Esophagus (tissue), 2 donors: Measurements from ENCODE around the gene SLC29A3. TPM values are rescaled to one million over a fixed set of nuclear protein-coding genes. Genes with fewer than 3 reads are reported as not detected.

Experiments used
- H3K27ac ChIP-seq, 2 donors: one replicate each; pipeline ENCODE4 v1.5.1; 2013; ENCODE audit warnings: low read depth in 2 of 2, mild to moderate bottlenecking in 2 of 2, inconsistent platforms in 1 of 2, low read length in 1 of 2, moderate library complexity in 1 of 2
- H3K27me3 ChIP-seq, 2 donors: one replicate each; pipeline ENCODE4 v1.6.1; 2013; ENCODE audit warnings: low read length in 2 of 2, control low read depth in 1 of 2, mild to moderate bottlenecking in 1 of 2; ENCODE audit not compliant: insufficient read depth in 2 of 2, control insufficient read depth in 1 of 2
- H3K36me3 ChIP-seq, 2 donors: one replicate each; pipeline ENCODE4 v1.6.1; 2013; ENCODE audit warnings: low read length in 1 of 2; ENCODE audit not compliant: control insufficient read depth in 2 of 2, insufficient read depth in 2 of 2
- H3K4me1 ChIP-seq, 2 donors: one replicate each; pipeline ENCODE4 v1.6.1; 2013; ENCODE audit warnings: low read length in 1 of 2; ENCODE audit not compliant: control insufficient read depth in 2 of 2, insufficient read depth in 2 of 2
- H3K4me3 ChIP-seq, 2 donors: one replicate each; pipeline ENCODE4 v1.5.1; 2013; ENCODE audit warnings: low read length in 2 of 2, mild to moderate bottlenecking in 2 of 2, low read depth in 1 of 2, moderate library complexity in 1 of 2
- H3K9me3 ChIP-seq, 2 donors: one replicate each; pipeline ENCODE4 v1.6.1; 2013; ENCODE audit warnings: mild to moderate bottlenecking in 2 of 2, low read depth in 1 of 2, low read length in 1 of 2, moderate library complexity in 1 of 2; ENCODE audit not compliant: control insufficient read depth in 2 of 2, insufficient read depth in 1 of 2
- WGBS, 2 donors: extraction: QIAGEN DNeasy Blood & Tissue Kit; methylation state at CpG; one replicate each; pipeline ENCODE4 v1.1.7; 2013; 5-methylcytosine and 5-hydroxymethylcytosine counted together
- polyA plus RNA-seq, 2 donors: library from polyadenylated mRNA; stranded (reverse); fragments of 200-250 nt; gene quantifications; one replicate each; pipeline ENCODE4 v1.2.3, GENCODE V29; 2013
- donor health status: healthy with polysubstance abuse.
- donor health status: Bipolar disorder and iron deficiency.

The SLC29A3 gene
- polyA plus RNA-seq, 2 donors = 1.3 to 1.9 TPM

GRCh38 chr10:71331736-71332135 lies 12.7 kb downstream of the SLC29A3 start:
- Histone ChIP-seq H3K9me3 (no peaks in the 10 kb centered on the region), H3K36me3 (peaks cover 0 to 3% of the 10 kb centered on the region in 2 donors)
- 44 to 45% methylated on average over 4 of the region's 4 CpGs for WGBS, 2 donors

GRCh38 chr10:71332466-71332865 lies 13.4 kb downstream of the SLC29A3 start:
- Histone ChIP-seq H3K36me3 (peaks cover 0 to 3% of the 10 kb centered on the region in 2 donors), H3K4me3 (no peak overlapping the region), H3K4me1 (peaks cover 0 to 3% of the 10 kb centered on the region in 2 donors), H3K27ac (no peak overlapping the region), H3K27me3 (no peaks in the 10 kb centered on the region), H3K9me3 (no peaks in the 10 kb centered on the region)
- WGBS, 2 donors = 70 to 76% methylated on average over 5 of the region's 5 CpGs

More at GRCh38 chr10:71331736-71332135, 12.7 kb downstream of the SLC29A3 start:
- Histone ChIP-seq H3K4me1 (peaks cover 0 to 3% of the 10 kb centered on the region in 2 donors), H3K27me3 (no peaks in the 10 kb centered on the region), H3K4me3 (no peak overlapping the region), H3K27ac (no peak overlapping the region)

DNA sequence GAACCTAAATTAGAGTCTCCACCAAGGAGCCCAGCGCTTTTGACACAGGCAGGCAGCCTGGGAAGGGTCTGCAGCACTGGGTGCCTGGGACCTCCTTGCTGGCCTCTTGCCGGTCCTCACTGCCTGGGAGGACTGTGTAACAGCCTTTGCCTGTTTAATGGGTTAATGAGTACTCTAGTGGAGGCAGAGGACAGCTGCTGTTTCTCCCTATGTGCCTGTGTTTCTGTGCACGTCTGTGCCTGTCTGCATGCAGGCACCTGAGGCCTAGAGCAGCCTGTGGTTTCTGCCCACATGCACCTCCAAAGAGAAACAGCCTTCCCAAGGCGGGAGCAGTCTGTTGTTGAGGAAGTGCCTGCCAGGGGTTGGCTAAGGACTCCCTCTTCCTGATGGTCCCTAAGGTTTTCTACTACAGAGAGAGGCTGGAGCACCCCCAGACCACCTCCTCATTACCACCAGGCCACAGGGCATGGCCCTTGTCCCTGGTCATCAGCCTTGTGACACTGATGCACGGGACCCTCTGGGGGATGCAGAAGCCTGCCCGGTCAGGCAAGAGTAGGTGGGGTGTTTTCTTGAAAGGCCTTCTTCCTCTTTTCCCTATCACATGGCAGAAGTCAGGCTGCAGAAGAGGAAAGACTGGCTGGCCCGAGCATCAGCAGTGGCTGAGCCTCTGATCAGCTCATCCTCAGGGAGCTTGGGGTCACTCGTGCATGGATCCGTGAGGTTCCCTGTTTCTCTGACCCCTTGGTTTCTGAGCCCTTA lies 14.2 kb downstream of the SLC29A3 start:
- Histone ChIP-seq H3K4me3 (no peak overlapping the region), H3K9me3 (no peaks in the 10 kb centered on the region), H3K27ac (no peak overlapping the region), H3K27me3 (no peaks in the 10 kb centered on the region), H3K4me1 (peaks cover 0 to 3% of the 10 kb centered on the region in 2 donors), H3K36me3 (no peaks in the 10 kb centered on the region)
- 57 to 64% methylated on average over 9 of the region's 9 CpGs for WGBS, 2 donors

GRCh38 chr10:71334221-71334791 lies 15.2 kb downstream of the SLC29A3 start:
- WGBS, 2 donors = 77 to 82% methylated on average over 12 of the region's 12 CpGs
- Histone ChIP-seq H3K4me3 (no peak overlapping the region), H3K4me1 (peaks cover 0 to 3% of the 10 kb centered on the region in 2 donors)

DNA sequence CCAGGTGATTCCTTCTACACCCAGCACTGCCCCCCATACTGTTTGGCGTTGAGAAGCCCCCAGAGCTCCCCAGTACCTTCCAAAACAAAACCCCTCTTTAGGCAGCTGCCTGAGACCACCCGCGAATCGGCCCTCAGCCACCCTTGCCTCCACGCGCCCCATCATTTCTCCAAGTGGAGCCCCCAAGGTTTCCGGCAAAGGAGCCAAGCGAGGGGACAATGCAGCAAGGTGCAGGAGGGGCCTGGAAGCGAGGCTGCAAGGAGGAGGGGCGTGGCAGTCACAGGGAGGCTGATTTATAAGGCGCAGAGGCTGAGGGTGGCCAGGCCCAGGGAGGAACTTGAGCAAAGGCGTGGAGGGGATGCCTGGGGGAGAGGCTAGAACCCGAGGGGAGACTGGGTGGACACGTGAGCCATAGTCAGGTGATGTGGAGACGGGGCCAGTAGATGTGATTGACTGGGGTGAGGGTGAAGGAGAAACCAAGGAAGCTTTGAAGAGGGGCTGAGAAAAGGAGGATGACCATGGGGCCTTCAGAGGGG lies 16.2 kb downstream of the SLC29A3 start:
- 89 to 91% methylated on average over 15 of the region's 15 CpGs for WGBS, 2 donors
- Histone ChIP-seq H3K36me3 (no peaks in the 10 kb centered on the region), H3K9me3 (no peaks in the 10 kb centered on the region), H3K27ac (no peak overlapping the region), H3K4me1 (peaks cover 0 to 6% of the 10 kb centered on the region in 2 donors), H3K4me3 (no peak overlapping the region), H3K27me3 (no peaks in the 10 kb centered on the region)

More at GRCh38 chr10:71334221-71334791, 15.2 kb downstream of the SLC29A3 start:
- no peaks in the 10 kb centered on the region for H3K9me3 ChIP-seq
- no peaks in the 10 kb centered on the region for H3K27me3 ChIP-seq
- no peak overlapping the region for H3K27ac ChIP-seq
- H3K36me3 ChIP-seq = no peaks in the 10 kb centered on the region

GRCh38 chr10:71336632-71337031 lies 17.6 kb downstream of the SLC29A3 start:
- H3K9me3 ChIP-seq = no peaks in the 10 kb centered on the region
- no peaks in the 10 kb centered on the region for H3K36me3 ChIP-seq
- H3K4me1 ChIP-seq = peaks cover 0 to 6% of the 10 kb centered on the region in 2 donors
- H3K4me3 ChIP-seq = no peak overlapping the region
- H3K27me3 ChIP-seq = no peaks in the 10 kb centered on the region
- 84 to 86% methylated on average over 6 of the region's 6 CpGs for WGBS, 2 donors
- no peak overlapping the region for H3K27ac ChIP-seq

DNA sequence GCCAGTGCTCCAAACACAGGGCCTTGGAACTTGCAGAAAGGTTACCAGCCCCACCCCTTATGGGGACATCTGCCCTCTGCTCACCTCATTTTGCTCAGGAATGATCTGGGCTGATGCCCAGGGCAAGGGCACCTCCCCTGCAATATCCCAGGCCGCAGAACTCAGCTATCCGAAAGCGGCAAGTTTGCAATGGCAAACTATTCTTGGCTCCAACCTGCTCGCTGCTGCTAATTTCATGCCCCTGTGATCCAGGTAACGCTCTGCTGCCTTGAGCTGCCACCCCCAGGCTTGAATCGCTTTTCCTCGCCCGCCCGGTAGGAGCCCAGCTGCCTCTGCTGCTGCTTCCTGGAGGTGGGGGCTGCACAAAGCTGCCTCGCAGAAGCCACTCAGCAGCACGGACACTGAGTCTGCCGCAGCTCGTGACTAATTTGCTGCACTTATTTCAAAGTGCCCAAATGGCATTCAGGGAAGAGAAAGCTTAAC lies 18.2 kb downstream of the SLC29A3 start:
- Histone ChIP-seq H3K4me3 (no peak overlapping the region), H3K36me3 (no peaks in the 10 kb centered on the region), H3K4me1 (peaks cover 0 to 6% of the 10 kb centered on the region in 2 donors), H3K9me3 (no peaks in the 10 kb centered on the region), H3K27me3 (no peaks in the 10 kb centered on the region), H3K27ac (no peak overlapping the region)
- WGBS, 2 donors = 92 to 96% methylated on average over 13 of the region's 13 CpGs

GRCh38 chr10:71338728-71339495 lies 19.9 kb downstream of the SLC29A3 start:
- no peaks in the 10 kb centered on the region for H3K27me3 ChIP-seq
- H3K4me3 ChIP-seq = no peak overlapping the region
- no peak overlapping the region for H3K27ac ChIP-seq
- H3K36me3 ChIP-seq = no peaks in the 10 kb centered on the region
- WGBS, 2 donors = 85 to 86% methylated on average over 13 of the region's 13 CpGs
- peaks cover 0 to 3% of the 10 kb centered on the region in 2 donors for H3K4me1 ChIP-seq
- H3K9me3 ChIP-seq = no peaks in the 10 kb centered on the region

DNA sequence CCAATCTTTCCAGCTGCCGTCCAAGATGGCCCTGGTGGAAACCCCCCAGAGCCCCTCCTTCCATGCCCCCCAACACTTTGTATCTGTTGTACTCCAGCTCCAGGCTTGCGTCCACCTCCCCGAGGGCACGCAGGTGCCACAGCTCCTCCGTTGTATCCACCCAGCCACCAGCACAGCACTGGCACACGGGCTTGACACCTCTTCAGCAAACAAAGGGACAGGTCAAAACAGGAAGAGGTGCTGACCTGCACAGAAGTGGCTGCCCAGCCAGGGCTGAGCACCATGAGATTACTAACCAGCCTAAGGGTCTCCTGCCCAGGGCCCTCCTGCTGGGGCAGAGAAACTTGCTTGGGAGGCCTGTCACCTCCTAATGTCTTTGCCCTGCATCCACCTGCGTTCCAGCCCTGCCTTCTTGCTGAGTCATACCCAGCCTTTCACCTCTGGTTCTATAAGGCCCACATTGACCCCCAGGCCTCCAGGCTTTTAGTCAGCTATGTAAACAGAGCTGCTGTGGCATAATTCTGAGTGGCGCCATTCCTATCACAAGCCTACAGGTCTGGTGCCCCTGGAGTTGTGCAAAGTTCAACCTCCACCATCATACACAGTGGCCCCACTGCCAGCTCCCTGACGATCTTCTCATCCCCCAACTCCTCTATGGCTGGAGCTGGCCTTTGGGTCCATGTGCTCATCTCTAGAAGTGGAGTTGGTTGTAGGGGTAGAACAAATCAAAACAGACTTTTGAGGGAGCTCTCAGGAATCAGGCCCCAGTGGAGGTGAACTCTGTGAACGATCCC lies 20.9 kb downstream of the SLC29A3 start:
- Histone ChIP-seq H3K4me1 (peaks cover 0 to 3% of the 10 kb centered on the region in 2 donors), H3K4me3 (no peak overlapping the region), H3K36me3 (no peaks in the 10 kb centered on the region), H3K27ac (no peak overlapping the region), H3K27me3 (no peaks in the 10 kb centered on the region), H3K9me3 (no peaks in the 10 kb centered on the region)
- 76 to 81% methylated on average over 10 of the region's 10 CpGs for WGBS, 2 donors
